T-helper 1 cell (primary cell): Measurements from ENCODE around the gene GAL3ST2.
"Not testable (repeated sequence)": the region's sequence is repeated elsewhere in the genome, so short reads cannot be mapped to it uniquely, and the experiment has no call there.

Experiments
- DNase-seq, 5 donors: peaks; one replicate each; pipeline ENCODE4 v3.0.0-alpha.2; 2012 to 2020

Gene GAL3ST2

DNA sequence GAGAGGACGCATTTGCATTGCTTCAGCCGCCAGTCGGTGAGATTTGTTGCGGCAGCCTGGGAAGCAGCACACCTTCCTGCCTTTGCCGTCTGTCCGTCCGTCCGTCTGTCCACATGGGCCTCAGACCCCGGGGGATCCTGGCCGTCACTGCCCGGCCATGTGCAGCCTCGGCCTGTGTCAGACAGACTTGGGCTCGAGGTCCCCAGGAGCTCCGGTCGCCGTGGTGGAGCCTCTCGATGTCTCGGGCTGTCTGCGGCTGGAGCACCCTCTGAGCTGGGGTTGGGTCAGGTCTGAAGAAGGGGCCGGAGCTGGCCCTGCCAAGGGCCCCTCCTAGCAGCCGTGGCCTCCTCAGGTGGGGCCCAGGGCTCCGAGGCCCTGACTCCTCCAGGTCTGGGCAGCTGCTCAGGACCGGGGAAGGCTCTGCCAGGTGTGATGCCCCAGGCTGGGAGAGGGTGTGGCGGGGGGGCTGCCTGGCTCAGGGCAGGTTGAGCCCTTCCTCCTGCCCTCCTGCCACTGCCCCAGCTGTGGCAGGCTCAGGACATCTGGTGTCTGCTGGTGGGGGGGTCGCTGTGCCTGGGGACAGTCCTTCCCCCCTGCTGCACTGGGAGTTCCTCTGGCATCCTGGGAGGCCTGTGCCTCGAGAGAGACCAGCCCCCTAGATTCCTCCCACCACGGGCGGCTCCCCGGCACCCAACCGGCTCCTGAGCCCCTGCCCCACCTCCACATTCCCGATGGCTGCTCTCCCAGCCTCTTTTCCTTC, 44.2 kb downstream of the GAL3ST2 start:
- DNase-seq, result no peak

DNA sequence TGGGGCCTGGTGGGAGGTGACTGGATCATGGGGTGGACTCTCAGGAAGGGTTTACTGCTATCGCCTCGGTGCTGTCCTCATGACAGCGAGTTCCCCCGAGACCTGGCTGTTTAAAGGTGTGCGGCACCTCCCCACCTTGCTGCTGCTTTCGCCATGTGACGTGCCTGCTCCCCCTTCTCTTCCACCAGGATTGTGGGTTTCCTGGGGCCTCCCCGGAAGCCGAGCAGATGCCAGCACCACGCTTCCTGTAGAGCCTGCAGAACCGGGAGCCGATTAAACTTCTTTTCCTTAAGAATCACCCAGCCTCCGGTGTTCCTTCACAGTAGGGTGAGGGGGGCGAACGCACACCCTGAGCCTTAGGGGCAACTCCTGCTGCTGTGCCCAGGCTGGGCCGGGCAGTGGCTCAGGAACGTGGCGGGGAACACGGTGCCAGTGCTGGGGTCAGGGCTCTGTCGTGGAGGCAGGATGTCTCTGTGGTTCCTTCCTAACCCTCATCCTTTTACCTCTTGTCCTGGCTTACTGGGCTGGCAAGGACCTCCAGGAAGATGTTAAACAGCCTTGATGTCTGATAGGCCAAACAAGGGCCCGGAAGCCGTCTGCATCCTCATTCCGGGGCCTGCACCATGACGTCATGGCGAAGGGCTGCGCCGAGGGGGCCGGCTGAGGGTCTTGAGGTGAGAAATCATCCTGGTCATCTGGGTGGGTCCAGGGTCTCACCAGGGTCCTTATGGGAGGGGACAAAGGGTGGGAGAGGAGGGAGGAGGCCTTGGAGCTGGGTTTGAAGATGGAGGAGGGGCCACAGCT, 45.0 kb downstream of the GAL3ST2 start:
- no peak for DNase-seq

DNA sequence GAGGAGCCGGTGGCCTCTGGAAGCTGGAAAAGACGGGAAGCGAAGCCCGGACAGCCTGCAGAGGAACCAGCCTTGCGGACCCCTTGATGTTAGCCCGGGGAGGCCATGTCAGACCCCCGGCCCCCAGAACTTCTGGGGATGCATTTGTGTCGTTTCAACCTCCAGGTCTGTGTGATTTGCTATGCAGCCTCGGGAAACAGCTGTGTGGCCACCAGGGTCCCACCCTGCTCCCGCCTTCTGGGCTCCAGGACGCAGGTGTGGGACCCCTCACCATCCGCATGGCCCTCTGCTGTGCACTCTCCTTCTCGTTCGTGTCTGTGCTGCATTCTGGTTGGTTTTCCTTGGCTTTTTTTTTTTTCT, 45.6 kb downstream of the GAL3ST2 start:
- DNase-seq, result no peak

DNA sequence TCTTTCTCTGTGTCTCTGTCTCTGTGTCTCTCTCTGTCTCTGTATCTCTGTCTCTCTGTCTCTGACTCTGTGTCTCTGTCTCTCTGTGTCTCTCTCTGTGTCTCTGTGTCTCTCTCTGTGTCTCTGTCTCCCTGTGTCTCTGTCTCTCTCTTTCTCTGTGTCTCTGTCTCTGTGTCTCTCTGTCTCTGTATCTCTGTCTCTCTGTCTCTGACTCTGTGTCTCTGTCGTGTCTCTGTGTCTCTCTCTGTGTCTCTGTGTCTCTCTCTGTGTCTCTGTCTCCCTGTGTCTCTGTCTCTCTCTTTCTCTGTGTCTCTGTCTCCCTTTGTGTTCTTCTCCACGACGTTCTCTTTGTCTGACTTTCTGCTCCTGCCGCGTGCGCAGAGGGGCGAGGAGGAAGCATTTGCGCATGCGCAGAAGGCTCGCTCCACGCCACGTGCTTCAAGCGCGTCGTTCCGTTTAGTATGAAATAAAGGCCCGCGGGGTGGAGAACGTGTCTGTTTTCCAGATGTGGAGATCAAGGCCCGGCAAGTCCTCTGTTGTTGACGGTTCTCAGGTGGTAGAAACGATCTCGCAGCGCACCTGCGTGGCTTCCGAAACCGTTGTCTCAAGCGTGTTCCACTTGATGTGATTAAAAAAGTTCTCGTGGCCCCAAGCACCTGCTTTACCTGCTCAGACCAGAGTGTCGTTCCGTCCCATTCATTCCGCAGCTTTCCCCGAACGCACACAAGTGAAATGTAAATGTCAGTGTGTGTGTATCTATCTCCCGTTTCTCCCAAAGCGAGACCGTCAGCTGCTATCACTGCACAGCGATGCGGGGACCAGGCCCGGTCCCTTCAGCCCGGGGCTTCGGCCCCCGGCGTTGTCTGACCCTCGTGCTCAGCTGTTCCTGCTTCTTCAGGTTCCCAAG, 47.2 kb downstream of the GAL3ST2 start:
- not testable (repeated sequence) for DNase-seq

DNA sequence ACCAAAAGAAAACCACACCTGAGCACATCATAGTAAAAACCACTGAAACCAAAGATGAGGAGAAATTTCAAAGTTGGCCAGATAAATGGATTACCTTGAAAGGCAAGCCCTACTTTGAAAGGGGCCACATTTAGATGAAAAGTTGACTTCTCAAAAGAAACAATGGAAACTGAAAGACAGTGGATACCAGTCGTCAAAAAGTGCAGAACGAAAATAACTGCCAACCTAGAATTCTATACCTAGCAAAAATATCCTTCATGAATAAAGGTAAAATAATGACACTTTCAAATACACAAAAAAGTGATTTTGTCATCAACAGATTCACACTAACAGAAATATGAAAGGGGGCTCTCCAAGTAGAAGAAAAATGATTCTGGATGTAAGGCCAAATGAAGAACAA, 50.8 kb downstream of the GAL3ST2 start:
- DNase-seq, result no peak

DNA sequence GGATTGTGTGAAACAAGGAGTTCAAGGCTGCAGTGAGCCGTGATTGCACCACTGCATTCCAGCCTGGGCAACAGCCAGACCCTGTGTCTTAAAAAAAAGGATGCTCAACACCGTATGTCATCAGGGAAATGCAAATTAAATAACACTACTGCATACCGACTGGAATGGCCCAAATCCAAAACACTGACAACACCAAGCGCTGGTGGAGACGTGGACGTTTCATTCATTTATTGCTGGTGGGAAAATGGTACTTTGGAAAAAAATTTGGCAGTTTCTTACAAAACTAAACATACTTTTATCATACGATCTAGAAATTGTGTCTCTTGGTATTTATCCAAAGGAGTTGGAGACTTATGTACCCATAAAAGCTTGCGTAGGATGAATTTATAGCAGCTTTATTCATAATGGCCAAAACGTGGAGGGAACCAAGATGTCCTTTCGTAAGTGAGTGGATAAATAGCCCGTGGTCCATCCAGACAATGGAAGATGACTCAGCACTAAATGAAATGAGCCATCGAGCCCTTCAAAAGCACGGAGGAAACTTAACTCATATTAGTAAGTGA, 56.6 kb downstream of the GAL3ST2 start:
- DNase-seq, result no peak

DNA sequence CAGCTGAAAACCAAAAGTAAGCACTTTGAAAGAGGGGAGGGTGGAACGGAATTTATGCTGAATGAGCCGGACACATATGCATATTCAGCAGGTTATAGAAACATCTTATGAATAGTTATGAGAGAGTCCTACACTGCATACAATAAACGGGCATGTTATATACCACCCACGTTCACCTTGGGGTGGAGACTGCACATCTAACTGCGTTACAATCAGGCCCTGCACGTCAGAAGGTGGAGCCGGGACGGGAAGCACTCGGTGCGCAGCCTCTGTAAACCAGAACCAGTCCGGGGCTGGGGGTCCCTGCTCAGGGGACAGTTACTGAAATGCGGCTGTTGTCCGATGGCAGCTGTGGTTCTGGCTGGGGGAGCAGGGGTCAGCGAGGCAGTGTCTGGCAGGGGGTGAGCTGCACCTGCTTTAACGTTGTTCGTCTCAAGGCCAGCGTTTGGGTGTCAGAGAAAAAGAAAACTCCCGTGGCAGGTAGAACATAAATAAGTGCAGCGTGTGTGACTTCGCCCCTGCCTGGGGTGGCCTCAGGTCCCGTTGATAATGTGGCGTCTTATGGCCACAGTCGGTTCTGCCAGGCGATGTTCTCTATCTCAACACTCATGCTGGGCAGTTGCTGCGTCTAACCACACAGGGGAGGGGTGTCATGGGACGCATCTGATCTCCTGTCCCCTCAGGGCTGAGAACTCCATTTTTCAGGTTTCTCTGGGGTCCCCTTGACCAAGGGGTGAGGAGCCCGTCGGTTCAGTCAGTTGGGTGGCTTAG, 57.3 kb downstream of the GAL3ST2 start:
- not testable (repeated sequence) for DNase-seq

DNA sequence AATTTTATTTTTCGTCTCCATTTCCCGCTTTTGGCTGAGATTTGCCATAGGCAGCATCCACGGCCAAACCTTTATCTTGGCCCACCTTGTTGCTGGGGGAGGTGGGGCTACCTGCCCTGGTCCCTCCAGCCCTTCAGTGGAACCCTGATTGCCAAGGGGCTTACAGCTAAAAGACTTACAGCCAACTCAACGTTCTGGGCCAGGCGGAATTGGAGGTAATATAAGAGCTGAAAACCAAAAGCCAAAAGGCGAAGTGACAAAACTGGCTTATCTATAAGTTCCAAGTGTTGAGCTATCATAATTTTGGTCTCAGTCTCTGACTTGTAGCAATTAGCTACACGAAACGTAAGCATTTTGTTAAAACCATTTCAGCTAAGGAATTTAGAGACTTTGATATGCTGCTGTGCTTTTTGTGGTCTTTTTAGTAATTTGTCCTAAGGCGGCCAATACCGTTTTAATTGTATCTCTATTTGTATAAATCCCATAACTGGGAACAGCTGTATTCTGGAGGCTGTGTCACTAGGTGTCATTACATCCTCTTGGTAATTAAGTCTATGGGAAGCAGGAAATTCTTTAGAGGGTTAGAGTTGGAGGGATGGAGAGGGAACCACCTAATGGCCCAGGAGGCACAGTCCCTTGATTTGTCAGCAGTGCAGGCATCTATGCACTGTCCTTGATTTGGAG, 58.0 kb downstream of the GAL3ST2 start:
- no peak for DNase-seq

DNA sequence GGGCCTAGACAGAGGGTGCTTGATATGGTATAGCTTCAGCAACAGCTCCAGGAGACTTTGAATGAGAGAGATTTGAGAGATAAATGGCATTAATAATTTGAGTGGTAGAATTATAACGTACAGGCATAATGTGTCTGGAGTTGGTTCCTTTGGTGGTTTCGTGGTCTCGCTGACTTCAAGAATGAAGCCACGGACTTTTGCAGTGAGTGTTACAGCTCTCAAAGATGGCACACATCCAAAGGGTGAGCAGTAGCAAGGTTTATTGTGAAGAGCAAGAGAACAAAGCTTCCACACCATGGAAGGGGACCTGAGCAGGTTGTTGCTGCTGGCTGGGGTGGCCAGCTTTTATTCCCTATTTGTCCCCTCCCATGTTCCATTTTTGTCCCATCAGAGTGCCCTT, 59.0 kb downstream of the GAL3ST2 start:
- DNase-seq, result no peak

DNA sequence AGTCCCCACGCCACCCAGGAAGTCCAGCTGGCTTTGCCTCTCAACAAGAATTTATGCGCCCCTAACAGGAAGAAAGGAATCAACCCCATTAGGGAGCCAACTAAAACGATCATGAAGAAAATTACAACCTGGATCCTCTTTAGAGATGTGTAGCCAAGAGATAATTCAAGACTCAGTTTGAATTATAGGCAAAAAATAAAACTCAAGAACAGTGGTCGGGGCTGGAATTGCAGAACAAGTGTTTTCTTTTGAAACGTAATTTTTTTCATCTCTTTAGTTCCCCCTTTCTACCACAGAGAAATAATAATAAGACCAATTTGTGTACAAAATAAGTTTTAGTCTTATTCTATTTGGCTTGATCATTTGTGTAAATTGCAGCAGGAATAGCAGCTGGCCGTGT, 59.7 kb downstream of the GAL3ST2 start:
- DNase-seq, result no peak

DNA sequence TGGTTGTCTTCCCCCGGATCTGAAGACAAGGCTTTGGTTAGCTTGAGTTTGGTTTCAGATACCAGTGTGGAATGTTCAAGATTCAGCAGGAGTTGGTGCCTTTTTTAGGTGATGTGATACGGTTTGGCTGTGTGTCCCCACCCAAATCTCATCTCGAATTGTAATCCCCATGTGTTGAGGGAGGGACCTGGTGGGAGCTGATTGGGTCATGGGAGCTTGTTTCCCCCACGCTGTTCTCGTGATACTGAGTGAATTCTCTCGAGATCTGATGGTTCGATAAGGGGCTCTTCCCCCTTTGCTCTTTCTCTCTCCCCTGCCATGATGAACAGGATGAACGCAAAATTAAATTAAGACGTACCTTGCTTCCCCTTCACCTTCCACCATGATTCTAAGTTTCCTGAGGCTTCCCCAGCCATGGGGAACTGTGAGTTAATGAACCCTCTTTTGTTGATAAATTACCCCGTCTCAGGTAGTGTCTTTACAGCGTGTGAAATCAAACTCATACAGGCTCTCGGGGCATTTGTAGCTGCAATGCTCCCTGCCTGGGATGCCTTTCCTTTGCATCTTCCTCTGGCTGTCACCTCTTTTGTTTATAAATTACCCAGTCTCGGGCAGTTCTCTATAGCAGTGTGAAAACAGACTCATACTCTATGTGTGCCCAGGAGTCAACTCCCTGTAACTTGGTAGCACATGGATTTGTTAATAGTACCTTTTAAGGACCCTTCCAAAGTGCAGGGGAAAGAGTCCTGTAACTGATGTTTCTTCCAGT, 60.8 kb downstream of the GAL3ST2 start:
- DNase-seq, result no peak

DNA sequence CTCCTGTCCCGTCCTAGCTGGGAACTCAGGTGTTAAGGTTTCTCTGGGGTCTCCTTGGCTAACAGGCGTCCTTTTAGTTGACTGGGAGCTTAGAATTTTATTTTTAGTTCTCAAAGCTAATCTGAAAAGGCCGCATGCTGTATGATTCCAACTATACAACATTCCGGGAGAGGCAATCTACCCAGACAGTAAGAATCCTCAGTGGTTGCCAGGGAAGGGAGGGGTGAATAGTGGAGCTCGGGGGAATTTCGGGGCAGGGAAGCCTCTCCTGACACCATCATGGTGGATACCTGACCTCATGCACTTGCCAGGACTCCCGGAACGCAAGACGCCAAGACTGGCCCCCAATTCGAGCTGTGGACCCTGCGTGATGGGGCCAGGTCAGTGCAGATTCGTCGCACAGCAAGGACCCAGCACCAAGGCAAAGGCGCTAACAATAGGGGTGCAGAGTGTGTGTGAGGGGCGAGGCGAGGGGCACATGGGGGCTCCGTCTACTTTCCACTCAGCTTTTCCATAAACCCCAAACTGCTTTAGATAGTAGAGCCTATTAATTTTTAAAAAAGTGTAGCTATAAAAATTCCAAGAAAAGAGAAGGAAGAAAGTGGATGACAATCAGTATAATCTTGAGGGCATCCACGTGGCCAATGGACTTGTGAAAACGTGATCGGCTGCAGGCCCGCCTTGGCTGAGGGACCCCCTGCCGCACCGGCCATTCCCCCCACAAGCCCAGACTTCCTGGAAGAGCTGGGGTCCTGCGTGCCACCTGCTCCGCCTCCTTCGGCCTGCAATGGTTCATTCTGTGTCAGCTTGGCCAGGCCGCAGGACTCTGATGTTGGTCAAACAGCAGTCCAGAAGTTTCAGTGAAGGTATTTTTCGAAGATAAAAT, 64.8 kb downstream of the GAL3ST2 start:
- no peak for DNase-seq

DNA sequence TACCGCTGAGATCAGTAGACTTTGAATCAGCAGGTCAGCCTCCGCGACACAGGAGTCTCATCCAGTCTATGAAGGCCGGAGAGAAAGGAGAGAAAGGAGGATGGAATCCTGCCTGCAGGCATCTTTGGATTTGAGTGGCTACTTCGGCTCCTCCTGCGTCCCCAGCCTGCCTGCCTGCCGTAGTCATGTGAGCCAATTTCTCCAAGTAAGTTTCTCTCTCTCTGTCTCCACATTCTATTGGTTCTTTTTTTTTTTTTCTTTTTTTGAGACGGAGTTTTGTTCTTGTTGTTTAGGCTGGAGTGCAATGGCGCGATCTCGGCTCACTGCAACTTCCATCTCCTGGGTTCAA, 65.4 kb downstream of the GAL3ST2 start:
- DNase-seq, result no peak

DNA sequence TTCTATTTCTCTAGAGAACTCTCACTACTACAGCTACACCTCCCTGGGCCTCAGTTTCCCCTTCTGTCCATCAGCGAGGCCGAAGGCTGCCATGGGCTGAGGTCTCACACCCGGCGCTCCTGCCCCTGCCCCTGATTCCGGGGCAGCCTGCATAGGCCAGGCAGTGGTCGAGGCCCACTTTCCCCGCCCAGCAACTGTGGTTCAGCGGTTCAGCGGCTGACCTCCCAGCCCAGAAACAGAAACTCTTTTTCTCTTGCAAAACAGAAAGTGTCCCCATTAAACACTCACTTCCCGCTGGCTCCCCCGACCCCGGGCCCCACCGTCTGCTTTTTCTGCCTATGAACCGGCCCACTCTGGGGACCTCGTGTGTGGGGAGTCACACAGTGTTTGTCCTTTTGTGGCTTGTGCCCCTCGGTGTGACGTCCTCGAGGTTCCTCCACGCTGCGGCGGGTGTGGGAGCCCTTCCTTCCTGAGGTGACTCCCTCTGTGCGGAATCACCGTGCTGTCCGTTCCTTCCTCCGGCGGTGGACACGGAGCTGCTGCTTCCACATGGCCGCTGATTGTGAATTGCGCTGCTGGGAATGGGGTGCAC, 66.1 kb downstream of the GAL3ST2 start:
- DNase-seq, result peak in 1 of 5 donors; percentile 43

DNA sequence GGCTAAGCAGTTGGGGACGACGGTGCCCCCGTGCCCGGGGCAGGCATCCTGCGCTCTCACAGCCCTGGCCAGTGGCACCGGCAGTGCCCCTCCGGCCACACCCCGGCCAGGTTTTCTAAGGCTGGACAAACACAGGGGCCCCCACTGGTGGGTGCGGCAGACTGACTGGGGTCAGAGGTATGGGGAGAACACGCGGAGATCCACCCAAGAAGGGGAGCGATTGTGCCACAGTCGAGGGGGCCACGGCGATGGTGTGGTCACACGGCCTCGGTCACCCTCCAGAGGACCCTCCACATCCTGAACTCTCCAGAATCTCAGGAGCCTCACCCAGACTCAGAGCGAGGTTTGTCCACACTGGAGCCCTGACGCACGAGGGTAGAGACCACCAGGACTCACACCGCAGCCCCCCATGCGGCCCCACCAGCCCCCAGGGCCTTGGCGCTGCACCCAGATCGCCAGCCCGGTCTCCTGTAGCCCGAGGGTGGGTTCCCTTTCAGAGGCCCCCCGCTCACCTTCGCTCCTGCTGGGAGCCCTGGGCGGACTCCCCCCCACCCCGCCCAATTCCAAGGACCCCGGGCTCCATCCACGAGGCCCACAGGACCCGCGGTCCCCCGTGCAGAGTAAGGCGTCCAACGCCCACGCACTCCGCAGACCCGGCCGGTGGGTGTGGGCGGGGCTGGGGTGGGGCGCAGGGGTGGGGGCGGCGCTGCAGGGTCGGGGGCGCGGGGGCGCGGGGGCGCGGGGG, 66.9 kb downstream of the GAL3ST2 start:
- no peak for DNase-seq

DNA sequence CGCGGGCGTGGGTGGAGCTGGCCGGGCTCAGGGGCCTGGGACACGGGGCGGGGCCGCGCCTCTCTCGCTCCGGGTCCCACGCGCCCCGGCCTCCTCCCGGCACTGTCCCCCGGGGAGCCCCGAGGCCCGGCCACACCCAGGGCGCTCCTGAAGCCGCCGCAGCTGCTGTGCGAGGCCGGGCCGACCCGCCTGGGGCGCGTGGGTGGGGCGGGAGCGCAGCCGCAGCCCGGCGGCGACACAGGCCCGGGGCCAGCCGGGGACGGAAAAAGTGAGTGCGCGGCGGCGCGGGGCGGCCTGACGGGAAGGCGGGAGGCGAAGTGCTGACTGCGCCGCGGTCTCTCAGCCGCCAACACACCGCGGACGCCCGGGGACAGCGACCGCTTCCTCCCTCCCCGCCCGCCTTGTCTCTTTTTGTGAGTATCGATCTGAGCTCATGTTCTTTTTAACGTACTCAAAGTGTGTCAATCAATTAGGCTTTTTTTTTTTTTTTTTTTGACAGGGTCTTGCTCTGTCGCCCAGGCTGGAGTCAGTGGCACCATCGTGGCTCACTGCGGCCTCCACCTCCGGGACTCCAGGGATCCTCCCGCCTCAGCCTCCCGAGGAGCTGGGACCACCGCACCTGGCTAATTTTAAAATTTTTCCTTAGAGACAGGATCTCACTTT, 67.6 kb downstream of the GAL3ST2 start:
- DNase-seq, result peak; percentile 61 to 84 (median 72)

DNA sequence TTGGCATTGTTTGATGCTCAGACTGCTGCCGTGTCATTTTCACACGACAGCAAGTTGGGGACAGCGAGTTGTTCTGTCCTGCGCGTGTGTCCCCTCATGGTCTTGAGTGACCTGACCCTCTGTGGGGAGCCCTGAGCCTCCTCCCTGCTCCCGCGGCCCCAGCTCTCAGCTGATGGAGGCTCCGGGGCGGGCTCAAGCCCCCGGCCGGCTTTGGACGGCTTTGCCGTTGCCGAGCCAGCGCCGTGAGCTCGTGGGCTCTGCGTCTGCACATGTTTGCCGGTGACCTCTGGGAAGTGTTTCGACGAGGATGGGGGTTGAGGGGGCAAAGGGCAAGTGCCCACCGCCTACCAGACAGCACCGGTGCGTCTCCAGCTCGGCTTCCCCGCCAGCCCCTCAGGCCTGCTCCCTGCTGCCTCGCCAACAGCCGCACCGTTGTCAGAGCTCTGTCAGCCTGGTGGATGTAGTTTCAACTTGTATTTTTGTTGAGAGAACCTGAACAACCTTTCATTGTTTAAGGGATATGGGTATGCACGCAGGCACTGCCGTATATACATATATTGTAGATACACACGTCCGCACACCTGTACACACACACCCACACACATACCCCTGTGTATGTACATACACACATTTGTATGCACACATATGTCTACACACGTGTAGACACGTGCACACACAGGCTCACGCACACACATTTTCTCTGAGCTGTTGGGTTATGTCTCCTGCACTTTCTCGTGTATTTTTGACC, 68.4 kb downstream of the GAL3ST2 start:
- DNase-seq, result no peak
